HG03103 (cell line): Measurements from ENCODE around the gene MED1.
"Not testable (repeated sequence)": the region's sequence is repeated elsewhere in the genome, so short reads cannot be mapped to it uniquely, and the experiment has no call there.

ENCODE experiments used
- ATAC-seq: cut with Tn5 transposase; IDR thresholded peaks from one replicate; pipeline ENCODE4 v1.9.1; 2021; ENCODE audit warnings: low read depth; ENCODE audit not compliant: unreplicated experiment

The MED1 gene

GRCh38 chr17:39429600-39429999 is 21.5 kb downstream of the MED1 start:
- ATAC-seq = no peak

- no peak for ATAC-seq
Observed at GRCh38 chr17:39416141-39416540, 34.9 kb downstream of the MED1 start.

GRCh38 chr17:39410279-39410678 is 40.8 kb downstream of the MED1 start:
- ATAC-seq = no peak

- ATAC-seq = no peak
Observed at GRCh38 chr17:39408360-39408759, 42.7 kb downstream of the MED1 start.

- no peak for ATAC-seq
Observed at GRCh38 chr17:39406951-39407350, 44.1 kb downstream of the MED1 start.

GRCh38 chr17:39405436-39405835 is 45.6 kb downstream of the MED1 start:
- ATAC-seq = no peak

GRCh38 chr17:39404542-39405378 is 46.3 kb downstream of the MED1 start:
- ATAC-seq = no peak

- ATAC-seq = no peak
Observed at GRCh38 chr17:39402890-39403605, 48.0 kb downstream of the MED1 start.

GRCh38 chr17:39402244-39402889 is 48.7 kb downstream of the MED1 start:
- peak; percentile 55 for ATAC-seq

- peak; percentile 62 for ATAC-seq
Observed at GRCh38 chr17:39401412-39402243, 49.4 kb downstream of the MED1 start, which contains the start of gene FBXL20. Gene FBXL20, minus strand, starts transcription at chr17:39401626. Its CDS starts 224 bp downstream, at chr17:39401402.

- no peak for ATAC-seq
Observed at GRCh38 chr17:39400547-39401411, 50.3 kb downstream of the MED1 start.

- no peak for ATAC-seq
Observed at GRCh38 chr17:39399791-39400190, 51.3 kb downstream of the MED1 start.

- no peak for ATAC-seq
Observed at GRCh38 chr17:39393736-39394135, 57.3 kb downstream of the MED1 start.

GRCh38 chr17:39391448-39391847 is 59.6 kb downstream of the MED1 start:
- no peak for ATAC-seq

GRCh38 chr17:39385040-39385439 is 66.0 kb downstream of the MED1 start:
- ATAC-seq = no peak

GRCh38 chr17:39380144-39380543 is 70.9 kb downstream of the MED1 start:
- no peak for ATAC-seq

GRCh38 chr17:39376434-39376833 is 74.6 kb downstream of the MED1 start:
- no peak for ATAC-seq

GRCh38 chr17:39367805-39368204 is 83.3 kb downstream of the MED1 start:
- not testable (repeated sequence) for ATAC-seq

- ATAC-seq = no peak
Observed at GRCh38 chr17:39365872-39366271, 85.2 kb downstream of the MED1 start.
